OCI-LY1 (cell line): ENCODE data around the gene TBX15.

Experiments
- H2AFZ ChIP-seq: fragments of 200-600 bp; sonication (generic), shearing (Covaris generic); 2 replicates; pipeline ENCODE4 v1.6.0; 2014; ENCODE audit warnings: antibody characterized with exemption, mild to moderate bottlenecking, low read length
- H3F3A ChIP-seq: fragments of 200-600 bp; sonication (generic), shearing (Covaris generic); 2 replicates; pipeline ENCODE4 v1.6.0; 2014; ENCODE audit warnings: mild to moderate bottlenecking, antibody characterized with exemption, low read length, moderate library complexity; ENCODE audit not compliant: insufficient read depth
- H3K27ac ChIP-seq: fragments of 200-600 bp; sonication (generic); 2 replicates; pipeline ENCODE4 v1.5.1; 2014; ENCODE audit warnings: low read length, mixed run types, mild to moderate bottlenecking, low read depth; ENCODE audit not compliant: poor library complexity, severe bottlenecking
- H3K27me3 ChIP-seq: fragments of 200-600 bp; sonication (generic); 2 replicates; pipeline ENCODE4 v1.6.0; 2014; ENCODE audit warnings: antibody characterized with exemption, mild to moderate bottlenecking, low read length, moderate library complexity; ENCODE audit not compliant: insufficient read depth
- H3K36me3 ChIP-seq: fragments of 200-600 bp; sonication (generic); 2 replicates; pipeline ENCODE4 v1.6.1; 2014; ENCODE audit warnings: mild to moderate bottlenecking, antibody characterized with exemption, low read length, moderate library complexity, mixed read lengths; ENCODE audit not compliant: insufficient read depth
- H3K4me1 ChIP-seq: fragments of 200-600 bp; sonication (generic); 2 replicates; pipeline ENCODE4 v1.5.1; 2014; ENCODE audit warnings: mild to moderate bottlenecking, low read length, moderate library complexity; ENCODE audit not compliant: insufficient read depth, severe bottlenecking
- H3K4me2 ChIP-seq: fragments of 200-600 bp; sonication (generic), shearing (Covaris generic); 2 replicates; pipeline ENCODE4 v1.6.1; 2014; ENCODE audit warnings: low read length
- H3K4me3 ChIP-seq: fragments of 200-600 bp; sonication (generic); 2 replicates; pipeline ENCODE4 v1.5.1; 2014; ENCODE audit warnings: low read length, low read depth, mild to moderate bottlenecking, mixed read lengths; ENCODE audit not compliant: poor library complexity, severe bottlenecking
- H3K79me2 ChIP-seq: fragments of 200-600 bp; shearing (Covaris generic); 2 replicates; pipeline ENCODE4 v1.6.1; 2016; ENCODE audit warnings: mixed run types, low read length, mixed read lengths; ENCODE audit not compliant: insufficient read depth
- H3K9ac ChIP-seq: fragments of 200-600 bp; sonication (generic), shearing (Covaris generic); 2 replicates; pipeline ENCODE4 v1.6.1; 2014; ENCODE audit warnings: mild to moderate bottlenecking, low read length, mixed read lengths
- H3K9me2 ChIP-seq: fragments of 200-600 bp; sonication (generic), shearing (Covaris generic); 2 replicates; pipeline ENCODE4 v1.6.1; 2014; ENCODE audit warnings: low read depth, mild to moderate bottlenecking, low read length, mixed read lengths
- H3K9me3 ChIP-seq: fragments of 200-600 bp; shearing (Covaris generic); 2 replicates; pipeline ENCODE4 v1.6.1; 2014; ENCODE audit warnings: low read length, mixed read lengths
- H4K20me1 ChIP-seq: fragments of 200-600 bp; sonication (generic), shearing (Covaris generic); 2 replicates; pipeline ENCODE4 v1.6.0; 2016; ENCODE audit warnings: mild to moderate bottlenecking, low read length; ENCODE audit not compliant: insufficient read depth
- CTCF ChIP-seq: fragments of 200-600 bp; sonication (generic), shearing (Covaris generic); IDR thresholded peaks from 2 replicates; pipeline ENCODE4 v1.5.1; 2017; ENCODE audit warnings: mild to moderate bottlenecking, antibody characterized with exemption, low read length, moderate library complexity, mixed read lengths
- EZH2 ChIP-seq: fragments of 200-600 bp; sonication (generic), shearing (Covaris generic); IDR thresholded peaks from 2 replicates; pipeline ENCODE4 v1.8.0; 2017; ENCODE audit warnings: borderline replicate concordance, mixed run types, mild to moderate bottlenecking, antibody characterized with exemption, low read length, moderate library complexity, mixed read lengths

The TBX15 gene

GRCh38 chr1:118992868-118993699 is 4.9 kb upstream of the TBX15 start:
- no peaks in the 10 kb centered on the region for H4K20me1 ChIP-seq
- H3K27me3 ChIP-seq: no peaks in the 10 kb centered on the region; the same call in 1 of the 2 replicates
- no peak overlapping the region for H3K27ac ChIP-seq
- no peak overlapping the region for H3K4me2 ChIP-seq
- no peaks in the 10 kb centered on the region for H3K79me2 ChIP-seq
- H3K9me2 ChIP-seq: no peaks in the 10 kb centered on the region
- H3K36me3 ChIP-seq: no peaks in the 10 kb centered on the region
- H2AFZ ChIP-seq: no peak overlapping the region
- no peaks in the 10 kb centered on the region for H3K9me3 ChIP-seq
- no peaks in the 10 kb centered on the region for H3F3A ChIP-seq
- H3K4me1 ChIP-seq: no peaks in the 10 kb centered on the region
- H3K9ac ChIP-seq: no peak overlapping the region
- TF ChIP-seq CTCF (no peak), EZH2 (no peak)
- no peak overlapping the region for H3K4me3 ChIP-seq

DNA sequence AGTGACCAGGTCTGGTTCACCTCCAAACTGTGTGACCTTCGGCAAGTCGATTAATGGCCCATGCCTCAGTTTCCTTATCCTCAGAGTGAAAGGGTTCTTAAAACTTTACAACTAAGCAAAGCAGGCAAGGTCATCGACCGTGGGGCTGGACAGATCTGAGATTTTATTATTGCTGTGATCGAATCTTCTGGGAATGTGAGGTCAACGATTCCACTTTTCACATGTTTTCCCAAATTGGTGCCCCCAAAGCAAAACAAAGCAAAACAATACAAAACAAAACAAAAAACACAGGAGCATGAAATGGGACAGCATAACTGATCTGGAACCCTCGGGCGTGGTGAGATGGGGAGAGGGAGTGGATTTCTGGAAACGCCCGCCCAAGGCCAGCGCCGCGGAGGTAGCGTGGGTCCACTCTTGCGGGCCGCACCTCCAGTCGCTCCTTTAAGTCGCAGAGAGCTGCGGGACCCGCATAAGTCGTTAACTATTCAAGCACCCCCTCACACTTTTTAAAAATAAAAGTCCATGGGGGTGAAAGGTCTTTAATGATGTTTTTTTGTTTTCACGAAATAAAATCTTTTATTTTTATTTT is 4.2 kb upstream of the TBX15 start:
- Histone ChIP-seq H4K20me1 (no peaks in the 10 kb centered on the region), H2AFZ (no peak overlapping the region), H3K9ac (no peak overlapping the region), H3K4me3 (no peak overlapping the region), H3F3A (no peaks in the 10 kb centered on the region), H3K4me2 (no peak overlapping the region), H3K4me1 (no peaks in the 10 kb centered on the region), H3K27ac (no peak overlapping the region), H3K9me2 (no peaks in the 10 kb centered on the region), H3K27me3 (no peaks in the 10 kb centered on the region; the same call in 1 of the 2 replicates), H3K36me3 (no peaks in the 10 kb centered on the region), H3K9me3 (no peaks in the 10 kb centered on the region), H3K79me2 (no peaks in the 10 kb centered on the region)
- TF ChIP-seq EZH2 (no peak), CTCF (no peak)

GRCh38 chr1:118991448-118991847 is 3.3 kb upstream of the TBX15 start:
- H3K4me1 ChIP-seq: no peaks in the 10 kb centered on the region
- no peak overlapping the region for H3K27ac ChIP-seq
- H3K9me3 ChIP-seq: no peaks in the 10 kb centered on the region
- TF ChIP-seq CTCF (no peak), EZH2 (no peak)
- H2AFZ ChIP-seq: no peak overlapping the region
- no peak overlapping the region for H3K9ac ChIP-seq
- no peak overlapping the region for H3K4me2 ChIP-seq
- no peaks in the 10 kb centered on the region for H3K9me2 ChIP-seq
- H3K4me3 ChIP-seq: no peak overlapping the region
- H4K20me1 ChIP-seq: no peaks in the 10 kb centered on the region
- H3F3A ChIP-seq: no peaks in the 10 kb centered on the region
- no peaks in the 10 kb centered on the region for H3K36me3 ChIP-seq
- H3K79me2 ChIP-seq: no peaks in the 10 kb centered on the region
- H3K27me3 ChIP-seq: no peaks in the 10 kb centered on the region; the same call in 1 of the 2 replicates
